HCT116 (cell line): ENCODE measurements around the gene PRKAG2. TPM values are rescaled to one million over a fixed set of nuclear protein-coding genes. Genes with fewer than 3 reads are reported as not detected.

Experiments used
- ATAC-seq: fragments of 200-7000 bp; cut with Tn5 transposase; 2 replicates; pipeline ENCODE4 v1.9.1; 2020; ENCODE audit warnings: mild to moderate bottlenecking, moderate library complexity
- BruUV-seq: library from RNA; stranded (reverse); fragments of 400-500 nt; replicated peaks from 2 replicates; lab custom pipeline; 2021; lab: Mats Ljungman, UMichigan
- CTCF ChIA-PET: fragments of 300-600 bp; sonication (Branson Sonifier 250); formaldehyde crosslinking; loops from one replicate; lab custom pipeline; 2021; ENCODE audit warnings: antibody characterized with exemption; lab: Charles Lee
- POLR2A ChIA-PET: fragments of 300-600, 350-600 bp; sonication (Branson Sonifier 250); formaldehyde crosslinking; loops from one replicate; lab custom pipeline; 2021; ENCODE audit warnings: antibody characterized with exemption; lab: Charles Lee
- RAD21 ChIA-PET, 2 experiments: fragments of 300-600 bp; sonication (Branson Sonifier 250); formaldehyde crosslinking; loops; one replicate each; lab custom pipeline; 2023; ENCODE audit warnings: low total read pairs in 2 of 2; ENCODE audit not compliant: uncharacterized antibody in 2 of 2, unreplicated experiment in 2 of 2, low non-redundant PET in 1 of 2; lab: Charles Lee
- DNase-seq: peaks from one replicate; pipeline ENCODE4 v3.0.0-alpha.2; 2010; ENCODE audit warnings: low read depth, low spot score
- H2AFZ ChIP-seq: fragments of 200-600 bp; shearing (Covaris generic), sonication (generic); 2 replicates; pipeline ENCODE4 v1.6.1; 2017; ENCODE audit warnings: low read depth, mixed run types, mixed read lengths, antibody characterized with exemption, low read length; ENCODE audit not compliant: poor library complexity, severe bottlenecking
- H3K27ac ChIP-seq: 2 replicates; pipeline ENCODE4 v1.5.1; 2012; ENCODE audit warnings: low read depth, low read length
- H3K27me3 ChIP-seq: fragments of 200-600 bp; sonication (generic); 2 replicates; pipeline ENCODE4 v1.6.1; 2016; ENCODE audit warnings: mixed run types, low read length, mixed read lengths; ENCODE audit not compliant: insufficient read depth
- H3K36me3 ChIP-seq, 2 experiments: fragments of 200-500 bp in 1 of 2; fragments of 200-600 bp in 1 of 2; sonication (Bioruptor generic) in 1 of 2; sonication (generic) in 1 of 2; 2 replicates each; pipeline versions ENCODE4 v1.5.1 to v1.6.1; 2014 to 2016; ENCODE audit warnings: low read length in 2 of 2, inconsistent platforms in 1 of 2, mixed read lengths in 1 of 2, mixed run types in 1 of 2; ENCODE audit not compliant: insufficient read depth in 2 of 2, control insufficient read depth in 1 of 2
- H3K4me1 ChIP-seq, 2 experiments: fragments of 200-600 bp in 1 of 2; sonication (generic) in 1 of 2; 2 replicates each; pipeline versions ENCODE4 v1.5.1 to v1.6.1; 2012 to 2017; ENCODE audit warnings: low read length in 2 of 2, inconsistent platforms in 1 of 2, mild to moderate bottlenecking in 1 of 2, mixed read lengths in 1 of 2, mixed run types in 1 of 2, moderate library complexity in 1 of 2; ENCODE audit not compliant: insufficient read depth in 2 of 2, control insufficient read depth in 1 of 2
- H3K4me2 ChIP-seq: fragments of 200-600 bp; sonication (generic); 2 replicates; pipeline ENCODE4 v1.6.1; 2017; ENCODE audit warnings: mixed run types, low read length, mixed read lengths
- H3K4me3 ChIP-seq, 2 experiments: fragments of 200-600 bp in 1 of 2; sonication (generic) in 1 of 2; replicated peaks in 1 of 2; 2 replicates each; pipeline ENCODE4 v1.5.1; 2011 to 2016; ENCODE audit warnings: low read length in 2 of 2, control low read depth in 1 of 2, low read depth in 1 of 2, mild to moderate bottlenecking in 1 of 2, mixed read lengths in 1 of 2, mixed run types in 1 of 2
- H3K79me2 ChIP-seq: fragments of 200-600 bp; sonication (generic); 2 replicates; pipeline ENCODE4 v1.6.1; 2017; ENCODE audit warnings: mild to moderate bottlenecking, mixed run types, low read length, moderate library complexity, mixed read lengths; ENCODE audit not compliant: insufficient read depth
- H3K9ac ChIP-seq: fragments of 200-600 bp; sonication (generic); 2 replicates; pipeline ENCODE4 v1.6.1; 2016; ENCODE audit warnings: low read length, mixed read lengths
- H3K9me2 ChIP-seq: fragments of 200-600 bp; sonication (generic), shearing (Covaris generic); 2 replicates; pipeline ENCODE4 v1.6.1; 2017; ENCODE audit warnings: mixed run types, mild to moderate bottlenecking, moderate library complexity; ENCODE audit not compliant: insufficient read depth
- H3K9me3 ChIP-seq, 2 experiments: fragments of 200-500 bp in 1 of 2; fragments of 200-600 bp in 1 of 2; sonication (Bioruptor generic) in 1 of 2; sonication (generic) in 1 of 2; 2 replicates each; pipeline ENCODE4 v1.6.1; 2014 to 2017; ENCODE audit warnings: low read length in 2 of 2, mixed read lengths in 2 of 2, inconsistent platforms in 1 of 2, low read depth in 1 of 2, mild to moderate bottlenecking in 1 of 2, mixed run types in 1 of 2, moderate library complexity in 1 of 2; ENCODE audit not compliant: control insufficient read depth in 1 of 2, insufficient read depth in 1 of 2
- H4K20me1 ChIP-seq: fragments of 200-600 bp; sonication (generic), shearing (Covaris generic); 2 replicates; pipeline ENCODE4 v1.6.1; 2017; ENCODE audit warnings: mixed run types, mild to moderate bottlenecking, moderate library complexity; ENCODE audit not compliant: insufficient read depth
- CBX3 ChIP-seq: IDR thresholded peaks from 2 replicates; pipeline ENCODE4 v1.6.1; 2012; ENCODE audit warnings: low read depth
- CEBPB ChIP-seq: IDR thresholded peaks from 2 replicates; pipeline ENCODE4 v1.6.1; 2012; ENCODE audit warnings: low read depth
- EGR1 ChIP-seq: IDR thresholded peaks from 2 replicates; pipeline ENCODE4 v1.6.1; 2012; ENCODE audit warnings: low read depth
- ELF1 ChIP-seq: IDR thresholded peaks from 2 replicates; pipeline ENCODE4 v1.6.1; 2012; ENCODE audit warnings: low read depth, borderline replicate concordance
- EZH2 ChIP-seq: fragments of 200-600 bp; sonication (generic); IDR thresholded peaks from 2 replicates; pipeline ENCODE4 v1.6.1; 2017; ENCODE audit warnings: antibody characterized with exemption, mixed run types
- FOSL1 ChIP-seq: IDR thresholded peaks from 2 replicates; pipeline ENCODE4 v1.6.1; 2012; ENCODE audit warnings: low read depth
- POLR2AphosphoS5 ChIP-seq: IDR thresholded peaks from 2 replicates; pipeline ENCODE4 v1.6.1; 2011; ENCODE audit warnings: mild to moderate bottlenecking, low read depth, low read length, moderate library complexity
- RAD21 ChIP-seq: IDR thresholded peaks from 2 replicates; pipeline ENCODE4 v1.6.1; 2012; ENCODE audit warnings: low read depth, mild to moderate bottlenecking
- TCF7L2 ChIP-seq: IDR thresholded peaks from 2 replicates; pipeline ENCODE4 v1.7.0; 2011; ENCODE audit warnings: borderline replicate concordance, inconsistent platforms; ENCODE audit not compliant: insufficient read depth, insufficient read length; ENCODE audit errors: extremely low read depth
- ZFX ChIP-seq: fragments of 450-650 bp; IDR thresholded peaks from 2 replicates; pipeline ENCODE4 v1.6.1; 2017
- intact Hi-C: fragments of 100-400 bp; cut with micrococcal nuclease; formaldehyde crosslinking; loops from 2 replicates; pipeline ENCODE4 v1.10.0; 2022
- total RNA-seq: library from RNA; stranded (reverse); gene quantifications from one replicate; pipeline ENCODE4 v1.2.1, GENCODE V29; 2021; ENCODE audit not compliant: unreplicated experiment
- TF ChIP-seq, protein P1 (sequence below): IDR thresholded peaks from 2 replicates; pipeline ENCODE4 v1.6.1; 2012; ENCODE audit warnings: low read depth
- TF ChIP-seq, protein P2 (sequence below): IDR thresholded peaks from 2 replicates; pipeline ENCODE4 v1.6.1; 2011; ENCODE audit warnings: mild to moderate bottlenecking, low read length, moderate library complexity; ENCODE audit not compliant: insufficient replicate concordance; ENCODE audit errors: extremely low read depth
- TF ChIP-seq, protein P3 (sequence below): IDR thresholded peaks from 2 replicates; pipeline ENCODE4 v1.6.1; 2012

The PRKAG2 gene
- total RNA-seq, 1 experiment from 2014 or later: 23.6 TPM

DNA sequence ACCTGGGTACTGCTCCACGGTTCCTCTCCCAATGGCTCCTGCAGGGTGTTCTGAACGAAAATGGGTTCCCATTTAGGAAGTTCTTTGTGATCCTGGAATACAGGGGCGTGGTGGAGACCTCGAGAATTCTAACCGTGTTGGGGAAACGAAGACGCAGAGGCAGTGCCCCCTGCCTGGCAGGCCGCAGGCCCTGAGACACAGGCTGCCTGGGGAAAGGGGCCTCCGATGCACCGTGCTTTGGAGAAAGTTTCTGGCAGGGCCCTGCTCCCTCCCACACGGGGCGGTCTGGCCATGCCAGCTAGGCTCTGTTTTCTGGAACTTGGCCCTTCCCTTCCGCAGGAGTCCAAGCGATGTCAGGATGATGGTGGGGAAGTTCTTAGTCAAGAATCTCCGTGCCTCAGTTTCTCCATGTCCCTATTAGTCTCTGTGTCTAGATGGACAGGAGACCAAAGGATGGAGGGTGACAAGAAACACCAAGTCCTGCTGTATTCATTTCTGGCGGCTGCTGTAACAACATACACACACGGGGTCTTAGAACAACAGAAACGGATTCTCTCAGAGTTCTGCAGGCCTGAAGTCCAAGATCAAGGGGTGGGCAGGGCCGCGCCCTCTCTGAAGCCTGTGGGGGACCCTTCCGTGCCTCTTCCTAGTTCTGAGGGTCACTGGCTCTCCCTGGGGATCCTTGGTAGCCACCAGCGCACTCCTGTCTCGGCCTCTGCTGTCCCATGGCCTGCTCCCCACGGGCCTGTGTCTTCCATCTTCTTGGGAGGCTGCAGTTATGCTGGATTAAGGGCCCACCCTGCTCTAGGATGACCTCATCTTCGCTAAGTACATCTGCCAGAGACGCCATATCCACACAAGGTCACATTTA lies 27.7 kb downstream of the PRKAG2 start (continued):
- TF ChIP-seq, protein P1, sequence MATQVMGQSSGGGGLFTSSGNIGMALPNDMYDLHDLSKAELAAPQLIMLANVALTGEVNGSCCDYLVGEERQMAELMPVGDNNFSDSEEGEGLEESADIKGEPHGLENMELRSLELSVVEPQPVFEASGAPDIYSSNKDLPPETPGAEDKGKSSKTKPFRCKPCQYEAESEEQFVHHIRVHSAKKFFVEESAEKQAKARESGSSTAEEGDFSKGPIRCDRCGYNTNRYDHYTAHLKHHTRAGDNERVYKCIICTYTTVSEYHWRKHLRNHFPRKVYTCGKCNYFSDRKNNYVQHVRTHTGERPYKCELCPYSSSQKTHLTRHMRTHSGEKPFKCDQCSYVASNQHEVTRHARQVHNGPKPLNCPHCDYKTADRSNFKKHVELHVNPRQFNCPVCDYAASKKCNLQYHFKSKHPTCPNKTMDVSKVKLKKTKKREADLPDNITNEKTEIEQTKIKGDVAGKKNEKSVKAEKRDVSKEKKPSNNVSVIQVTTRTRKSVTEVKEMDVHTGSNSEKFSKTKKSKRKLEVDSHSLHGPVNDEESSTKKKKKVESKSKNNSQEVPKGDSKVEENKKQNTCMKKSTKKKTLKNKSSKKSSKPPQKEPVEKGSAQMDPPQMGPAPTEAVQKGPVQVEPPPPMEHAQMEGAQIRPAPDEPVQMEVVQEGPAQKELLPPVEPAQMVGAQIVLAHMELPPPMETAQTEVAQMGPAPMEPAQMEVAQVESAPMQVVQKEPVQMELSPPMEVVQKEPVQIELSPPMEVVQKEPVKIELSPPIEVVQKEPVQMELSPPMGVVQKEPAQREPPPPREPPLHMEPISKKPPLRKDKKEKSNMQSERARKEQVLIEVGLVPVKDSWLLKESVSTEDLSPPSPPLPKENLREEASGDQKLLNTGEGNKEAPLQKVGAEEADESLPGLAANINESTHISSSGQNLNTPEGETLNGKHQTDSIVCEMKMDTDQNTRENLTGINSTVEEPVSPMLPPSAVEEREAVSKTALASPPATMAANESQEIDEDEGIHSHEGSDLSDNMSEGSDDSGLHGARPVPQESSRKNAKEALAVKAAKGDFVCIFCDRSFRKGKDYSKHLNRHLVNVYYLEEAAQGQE: no peak
- TF ChIP-seq POLR2AphosphoS5 (no peak), FOSL1 (no peak)

DNA sequence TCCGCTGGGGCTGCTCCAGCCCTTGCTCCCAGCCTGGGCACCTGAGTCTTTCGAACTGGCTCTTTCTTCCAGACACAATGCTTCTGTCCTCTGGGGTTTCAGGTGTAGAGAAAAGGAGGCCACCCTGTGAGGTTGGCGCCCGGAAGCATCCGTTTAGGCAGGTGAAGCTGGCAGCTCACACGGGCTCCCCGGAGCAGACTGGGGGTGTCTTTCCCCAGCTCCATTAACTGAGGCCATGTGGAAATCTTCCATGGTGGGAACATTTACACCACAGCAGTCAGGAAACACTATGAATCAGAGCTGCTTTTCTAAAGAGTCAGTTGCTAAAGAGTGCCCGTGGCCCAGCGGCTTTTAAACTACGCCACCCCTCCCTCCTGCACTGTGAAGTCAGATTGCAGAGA lies 29.2 kb downstream of the PRKAG2 start:
- no peaks in the 10 kb centered on the region for H3K79me2 ChIP-seq
- ATAC-seq (no peak), DNase-seq (no peak)
- no peak overlapping the region for H3K4me2 ChIP-seq
- H3K27me3 ChIP-seq: no peaks in the 10 kb centered on the region
- no peak overlapping the region for H3K27ac ChIP-seq
- H3K4me3 ChIP-seq: no peak overlapping the region
- no peaks in the 10 kb centered on the region for H3K36me3 ChIP-seq
- no peaks in the 10 kb centered on the region for H4K20me1 ChIP-seq
- no peaks in the 10 kb centered on the region for H3K9me3 ChIP-seq
- H3K9me2 ChIP-seq: no peaks in the 10 kb centered on the region
- CTCF ChIA-PET: no interaction called here
- H3K9ac ChIP-seq: no peak overlapping the region
- RAD21 ChIA-PET: no interaction called here
- BruUV-seq: no TSS peak
- POLR2A ChIA-PET: no interaction called here
- no peaks in the 10 kb centered on the region for H3K4me1 ChIP-seq
- no peak overlapping the region for H2AFZ ChIP-seq
- intact Hi-C loops: no loop called here
- TF ChIP-seq CBX3 (no peak), TCF7L2 (no peak), ZFX (no peak), RAD21 (no peak), CEBPB (no peak), EGR1 (no peak), ELF1 (no peak), POLR2AphosphoS5 (no peak), EZH2 (no peak)
- TF ChIP-seq, protein P1: no peak
- TF ChIP-seq, protein P2, sequence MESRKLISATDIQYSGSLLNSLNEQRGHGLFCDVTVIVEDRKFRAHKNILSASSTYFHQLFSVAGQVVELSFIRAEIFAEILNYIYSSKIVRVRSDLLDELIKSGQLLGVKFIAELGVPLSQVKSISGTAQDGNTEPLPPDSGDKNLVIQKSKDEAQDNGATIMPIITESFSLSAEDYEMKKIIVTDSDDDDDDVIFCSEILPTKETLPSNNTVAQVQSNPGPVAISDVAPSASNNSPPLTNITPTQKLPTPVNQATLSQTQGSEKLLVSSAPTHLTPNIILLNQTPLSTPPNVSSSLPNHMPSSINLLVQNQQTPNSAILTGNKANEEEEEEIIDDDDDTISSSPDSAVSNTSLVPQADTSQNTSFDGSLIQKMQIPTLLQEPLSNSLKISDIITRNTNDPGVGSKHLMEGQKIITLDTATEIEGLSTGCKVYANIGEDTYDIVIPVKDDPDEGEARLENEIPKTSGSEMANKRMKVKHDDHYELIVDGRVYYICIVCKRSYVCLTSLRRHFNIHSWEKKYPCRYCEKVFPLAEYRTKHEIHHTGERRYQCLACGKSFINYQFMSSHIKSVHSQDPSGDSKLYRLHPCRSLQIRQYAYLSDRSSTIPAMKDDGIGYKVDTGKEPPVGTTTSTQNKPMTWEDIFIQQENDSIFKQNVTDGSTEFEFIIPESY: no peak
- TF ChIP-seq, protein P3, sequence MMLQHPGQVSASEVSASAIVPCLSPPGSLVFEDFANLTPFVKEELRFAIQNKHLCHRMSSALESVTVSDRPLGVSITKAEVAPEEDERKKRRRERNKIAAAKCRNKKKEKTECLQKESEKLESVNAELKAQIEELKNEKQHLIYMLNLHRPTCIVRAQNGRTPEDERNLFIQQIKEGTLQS: no peak
